ENCODE measurements around the gene KITLG.
"Not testable (repeated sequence)": the region's sequence is repeated elsewhere in the genome, so short reads cannot be mapped to it uniquely, and the experiment has no call there.

Gene KITLG

GRCh38 chr12:88580051-88580871 is at the start of gene KITLG:
TSS of gene KITLG (minus strand) at chr12:88580471. CDS start at chr12:88580278, 193 bp downstream.
- peak in 1 of 2 donors; percentile 21 for DNase-seq (ENCODE audit: low read depth in 2 of 2)

GRCh38 chr12:88628856-88629509 is 48.7 kb upstream of the KITLG start:
- DNase-seq (ENCODE audit: low read depth in 2 of 2), result no peak

GRCh38 chr12:88628035-88628434 is 47.8 kb upstream of the KITLG start:
- DNase-seq (ENCODE audit: low read depth in 2 of 2), result not testable (repeated sequence)

GRCh38 chr12:88627501-88627900 is 47.2 kb upstream of the KITLG start:
- DNase-seq (ENCODE audit: low read depth in 2 of 2), result no peak

- no peak for DNase-seq (ENCODE audit: low read depth in 2 of 2)
Observed at GRCh38 chr12:88625356-88625755, 45.1 kb upstream of the KITLG start.

- no peak for DNase-seq (ENCODE audit: low read depth in 2 of 2)
Observed at GRCh38 chr12:88624911-88625310, 44.6 kb upstream of the KITLG start.

GRCh38 chr12:88623777-88624548 is 43.7 kb upstream of the KITLG start:
- DNase-seq (ENCODE audit: low read depth in 2 of 2), result no peak

GRCh38 chr12:88617352-88617751 is 37.1 kb upstream of the KITLG start:
- no peak for DNase-seq (ENCODE audit: low read depth in 2 of 2)

GRCh38 chr12:88615490-88615889 is 35.2 kb upstream of the KITLG start:
- DNase-seq (ENCODE audit: low read depth in 2 of 2), result no peak

- no peak for DNase-seq (ENCODE audit: low read depth in 2 of 2)
Observed at GRCh38 chr12:88604646-88605045, 24.4 kb upstream of the KITLG start.

- no peak for DNase-seq (ENCODE audit: low read depth in 2 of 2)
Observed at GRCh38 chr12:88600272-88600671, 20.0 kb upstream of the KITLG start.

GRCh38 chr12:88597365-88597764 is 17.1 kb upstream of the KITLG start:
- no peak for DNase-seq (ENCODE audit: low read depth in 2 of 2)

- DNase-seq (ENCODE audit: low read depth in 2 of 2), result no peak
Observed at GRCh38 chr12:88595697-88596096, 15.4 kb upstream of the KITLG start.

- no peak for DNase-seq (ENCODE audit: low read depth in 2 of 2)
Observed at GRCh38 chr12:88594780-88595179, 14.5 kb upstream of the KITLG start.

- DNase-seq (ENCODE audit: low read depth in 2 of 2), result no peak
Observed at GRCh38 chr12:88591343-88591742, 11.1 kb upstream of the KITLG start.

GRCh38 chr12:88590851-88591250 is 10.6 kb upstream of the KITLG start:
- no peak for DNase-seq (ENCODE audit: low read depth in 2 of 2)

GRCh38 chr12:88585077-88585476 is 4.8 kb upstream of the KITLG start:
- no peak for DNase-seq (ENCODE audit: low read depth in 2 of 2)

GRCh38 chr12:88579601-88580050 is 645 bp downstream of the KITLG start:
- no peak for DNase-seq (ENCODE audit: low read depth in 2 of 2)

GRCh38 chr12:88579161-88579517 is 1.1 kb downstream of the KITLG start:
- DNase-seq (ENCODE audit: low read depth in 2 of 2), result no peak

GRCh38 chr12:88578276-88579160 is 1.8 kb downstream of the KITLG start:
- DNase-seq (ENCODE audit: low read depth in 2 of 2), result no peak

GRCh38 chr12:88577537-88577936 is 2.7 kb downstream of the KITLG start:
- no peak for DNase-seq (ENCODE audit: low read depth in 2 of 2)
